NT2/D1 (cell line): ENCODE data around the gene RNASE8.

Experiments
- SUZ12 ChIP-seq: IDR thresholded peaks from 2 replicates; pipeline ENCODE4 v1.6.1; 2011; ENCODE audit not compliant: insufficient read length, insufficient read depth; ENCODE audit errors: extremely low read depth
- YY1 ChIP-seq: IDR thresholded peaks from 2 replicates; pipeline ENCODE4 v1.6.1; 2011; ENCODE audit not compliant: insufficient read length, insufficient read depth
- ZNF274 ChIP-seq: IDR thresholded peaks from 2 replicates; pipeline ENCODE4 v1.6.1; 2011; ENCODE audit warnings: mild to moderate bottlenecking, low read depth, low read length

DNA sequence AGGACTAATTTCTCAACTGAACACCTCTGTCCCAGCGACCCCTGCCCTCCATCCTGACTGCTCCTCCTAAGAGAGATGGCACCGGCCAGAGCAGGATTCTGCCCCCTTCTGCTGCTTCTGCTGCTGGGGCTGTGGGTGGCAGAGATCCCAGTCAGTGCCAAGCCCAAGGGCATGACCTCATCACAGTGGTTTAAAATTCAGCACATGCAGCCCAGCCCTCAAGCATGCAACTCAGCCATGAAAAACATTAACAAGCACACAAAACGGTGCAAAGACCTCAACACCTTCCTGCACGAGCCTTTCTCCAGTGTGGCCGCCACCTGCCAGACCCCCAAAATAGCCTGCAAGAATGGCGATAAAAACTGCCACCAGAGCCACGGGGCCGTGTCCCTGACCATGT is 14.7 kb upstream of the RNASE8 start:
- TF ChIP-seq YY1, result no peak
- TF ChIP-seq SUZ12, result no peak
- TF ChIP-seq ZNF274, result no peak
